Hepatocyte (in vitro differentiated cells): ENCODE measurements around the gene TTLL4.

Source experiments
- CTCF ChIP-seq: fragments of 200-600 bp; sonication (generic); IDR thresholded peaks from 2 replicates; pipeline ENCODE4 v1.5.1; 2016; ENCODE audit warnings: antibody characterized with exemption, mild to moderate bottlenecking; ENCODE audit not compliant: poor library complexity
- EZH2 ChIP-seq: fragments of 200-600 bp; sonication (generic); IDR thresholded peaks from 2 replicates; pipeline ENCODE4 v1.6.1; 2016; ENCODE audit warnings: antibody characterized with exemption, mild to moderate bottlenecking, borderline replicate concordance

GRCh38 chr2:218788529-218789255 is 78.1 kb downstream of the TTLL4 start:
- TF ChIP-seq CTCF (no peak), EZH2 (no peak)
